NCI-H345 treated with DMSO at 0.1 percent for 48 hours (cell line): ENCODE data around the gene KRT12.

ENCODE experiments used
- DNase-seq: peaks from one replicate; lab custom pipeline; 2025; ENCODE audit not compliant: unreplicated experiment; lab: John Stamatoyannopoulos, UW

The KRT12 gene

DNA sequence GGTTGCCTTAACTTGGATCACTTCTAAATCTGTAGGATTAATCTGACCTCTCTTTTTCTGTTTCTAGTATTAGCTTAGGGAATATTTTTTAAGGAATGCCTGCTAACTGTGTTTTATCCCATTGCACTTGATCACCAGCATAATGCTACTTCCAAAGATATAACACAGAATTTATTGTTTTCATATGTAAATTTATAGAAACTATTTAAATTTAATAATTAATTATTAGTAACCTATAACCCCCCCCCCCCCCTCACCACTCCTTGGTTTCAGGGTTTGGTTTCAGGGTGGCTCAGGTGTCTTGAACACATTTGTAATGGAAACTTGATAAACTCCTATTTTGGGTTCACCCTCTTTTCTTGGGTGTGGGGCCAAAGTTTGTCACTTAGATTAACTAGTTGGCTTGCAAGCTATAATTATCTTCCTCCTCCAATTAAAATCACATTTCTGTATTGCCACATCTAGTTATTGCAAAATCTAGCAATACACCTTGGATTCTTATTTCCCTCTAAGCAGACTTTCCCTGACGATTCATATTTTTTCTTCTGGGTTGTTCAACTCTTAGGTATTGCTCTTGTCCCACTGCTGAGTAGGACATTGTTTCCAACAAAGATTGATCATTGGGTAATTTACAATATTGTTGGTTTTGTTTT, 18.3 kb downstream of the KRT12 start:
- DNase-seq = no peak

DNA sequence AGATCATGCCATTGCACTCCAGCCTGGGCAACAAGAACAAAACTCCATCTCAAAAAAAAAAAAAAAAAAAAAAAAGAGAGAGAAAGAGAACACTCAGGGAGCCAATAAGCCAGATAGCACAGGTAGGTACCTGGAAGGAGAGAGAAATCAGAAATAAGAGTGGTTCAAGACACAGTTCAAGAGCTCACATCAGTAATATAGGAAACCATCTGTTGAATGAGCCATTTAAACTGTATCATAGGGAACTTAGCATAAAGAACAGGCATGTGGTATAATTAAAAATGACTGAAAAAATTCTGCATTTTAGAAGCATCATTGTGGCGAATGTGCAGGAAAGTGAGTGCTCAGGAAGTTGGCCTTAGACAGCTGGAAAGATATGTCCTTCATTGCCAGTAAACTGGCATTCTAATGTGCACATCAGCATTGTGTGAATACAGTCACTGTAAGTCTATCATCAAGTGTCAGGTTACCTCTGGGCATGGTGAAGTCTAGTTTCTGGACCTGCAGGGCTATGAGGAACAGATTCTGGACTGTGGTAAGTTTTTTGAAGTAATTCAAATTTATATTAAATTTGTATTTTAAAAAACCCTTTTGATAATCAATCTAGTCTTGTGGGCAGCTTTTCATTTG, 20.4 kb downstream of the KRT12 start:
- DNase-seq = no peak

- no peak for DNase-seq
These were observed 22.3 kb downstream of the KRT12 start for GRCh38 chr17:40844671-40845107.

DNA sequence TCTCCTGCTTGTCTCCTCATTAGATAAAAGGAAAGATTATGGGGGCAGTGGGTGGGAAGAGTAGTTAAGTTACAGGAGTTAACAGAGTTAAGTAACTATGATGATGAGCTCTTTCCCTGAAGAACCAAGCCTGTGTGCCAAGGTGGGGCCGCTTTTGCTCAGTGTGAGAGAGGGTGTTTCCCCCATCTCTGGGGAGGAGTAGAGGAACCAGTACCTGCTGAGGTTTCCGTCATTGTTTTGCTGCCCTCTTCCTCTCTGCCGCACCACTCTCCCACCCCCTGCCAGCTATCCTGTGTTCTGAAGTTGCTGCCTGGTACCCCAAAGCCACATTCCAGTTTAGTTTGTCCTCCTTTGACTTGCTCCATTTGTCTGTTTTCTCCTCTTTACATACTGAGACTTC, 23.8 kb downstream of the KRT12 start:
- no peak for DNase-seq

- no peak for DNase-seq
These were observed 25.8 kb downstream of the KRT12 start for GRCh38 chr17:40841246-40841645.

DNA sequence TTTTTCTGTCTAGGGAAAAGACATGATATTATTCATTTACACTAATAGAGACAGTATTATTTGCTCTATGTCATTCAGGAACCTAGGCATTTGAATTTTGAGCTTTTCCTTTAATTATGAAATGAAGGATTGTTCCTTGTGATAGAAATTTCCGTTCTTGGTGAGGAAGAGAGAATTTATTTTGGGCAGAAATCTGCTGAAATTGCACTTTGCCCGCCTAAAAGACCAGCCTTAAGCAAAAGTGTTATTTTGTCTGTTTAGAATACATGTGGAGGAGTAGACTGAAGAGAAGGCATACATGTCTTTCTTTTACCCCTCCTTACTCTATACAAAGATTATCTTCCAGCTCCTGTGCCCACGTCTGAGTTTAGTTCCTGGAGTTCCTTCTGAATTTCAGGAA, 27.8 kb downstream of the KRT12 start:
- no peak for DNase-seq

GRCh38 chr17:40836020-40836419, 31.0 kb downstream of the KRT12 start:
- DNase-seq = no peak

DNA sequence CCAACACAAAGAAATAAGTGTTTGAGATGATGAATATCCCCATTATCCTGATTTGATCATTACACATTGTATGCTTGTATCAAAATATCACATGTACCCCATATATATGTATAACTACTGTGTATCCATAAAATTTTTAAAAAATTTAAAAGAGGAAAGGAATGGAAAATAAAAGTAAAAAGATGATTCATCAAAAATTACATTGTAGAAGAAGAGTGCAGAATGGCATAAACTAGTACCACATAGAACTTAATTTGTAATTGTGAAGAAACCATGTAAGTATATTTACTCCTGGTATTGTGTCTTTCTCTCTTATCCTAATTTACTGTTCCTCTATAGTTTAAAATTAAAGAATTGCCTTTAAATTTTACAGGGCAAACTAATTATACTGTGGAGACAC, 33.1 kb downstream of the KRT12 start:
- no peak for DNase-seq

DNA sequence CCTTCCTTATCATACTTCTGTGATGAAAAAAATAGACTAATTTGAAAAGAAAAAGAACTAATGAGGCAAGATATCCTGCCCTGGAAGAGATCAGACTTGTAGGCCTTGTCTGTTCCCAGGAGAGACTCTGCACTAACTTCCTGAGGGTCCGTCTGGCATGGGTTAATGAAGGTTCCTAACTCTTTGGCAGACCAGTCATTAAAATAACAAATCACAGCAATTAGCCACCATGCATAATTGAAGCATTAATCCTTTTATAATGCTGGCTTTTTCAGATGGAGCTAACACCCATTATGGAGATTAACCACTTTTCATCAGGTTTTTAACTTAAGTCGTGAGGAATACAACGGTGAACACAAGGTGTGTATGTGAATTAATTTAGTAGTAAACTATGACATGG, 34.2 kb downstream of the KRT12 start:
- no peak for DNase-seq

GRCh38 chr17:40830085-40830776, 36.8 kb downstream of the KRT12 start:
- DNase-seq = no peak

GRCh38 chr17:40828454-40829044, 38.5 kb downstream of the KRT12 start:
- DNase-seq = no peak

DNA sequence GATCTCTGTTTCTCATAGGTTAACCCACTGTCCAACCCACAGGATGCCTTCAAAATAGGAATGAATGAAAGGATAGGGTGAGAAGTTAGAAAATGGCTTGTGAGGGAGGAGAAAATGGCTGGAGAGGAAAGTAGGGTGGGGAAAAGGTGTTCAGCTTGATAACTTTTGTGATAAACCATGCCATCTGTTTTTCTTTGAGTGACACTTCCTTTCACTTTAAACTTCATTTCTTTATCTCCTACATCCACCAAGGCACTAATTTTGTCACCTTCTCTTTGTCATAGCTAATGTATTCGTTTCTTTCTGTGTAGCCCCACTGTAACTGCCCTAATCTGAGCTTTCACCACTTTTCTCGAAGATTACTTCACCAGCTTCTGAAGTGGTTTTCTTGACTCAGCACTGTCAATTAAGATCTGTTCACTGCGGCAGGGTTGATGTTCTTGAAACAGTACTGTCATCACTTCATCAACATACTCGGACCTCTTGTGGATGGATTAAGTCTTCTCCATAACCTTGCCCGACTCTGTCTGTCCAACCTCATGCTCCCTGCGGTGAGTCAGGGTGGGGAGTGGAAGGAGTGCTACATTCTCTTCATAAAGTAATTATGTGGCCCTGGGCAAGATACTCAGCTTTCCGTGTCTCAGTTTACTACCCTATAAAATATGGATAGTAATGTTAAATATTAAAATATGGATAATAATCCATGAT, 39.1 kb downstream of the KRT12 start:
- DNase-seq = no peak

DNA sequence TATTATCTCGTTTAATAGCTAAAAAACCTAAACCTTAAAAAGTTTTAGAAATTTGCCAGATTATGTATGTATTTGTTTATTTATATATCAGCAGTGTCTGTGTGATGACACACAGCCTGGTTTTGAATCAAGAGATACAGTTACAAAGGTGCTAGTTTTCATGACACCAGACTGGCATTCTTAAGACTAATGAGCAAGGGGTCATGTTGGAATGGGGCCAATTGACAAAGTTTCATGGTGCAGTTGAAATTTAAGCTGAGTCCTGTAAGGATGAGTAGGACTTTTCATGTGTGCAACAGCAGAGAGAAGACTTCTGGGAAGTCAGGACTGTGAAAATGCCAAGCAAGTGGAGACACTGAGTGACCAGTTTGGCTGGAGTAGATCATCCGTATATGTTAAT, 41.4 kb downstream of the KRT12 start:
- no peak for DNase-seq

GRCh38 chr17:40824015-40824832, 42.8 kb downstream of the KRT12 start:
- no peak for DNase-seq

DNA sequence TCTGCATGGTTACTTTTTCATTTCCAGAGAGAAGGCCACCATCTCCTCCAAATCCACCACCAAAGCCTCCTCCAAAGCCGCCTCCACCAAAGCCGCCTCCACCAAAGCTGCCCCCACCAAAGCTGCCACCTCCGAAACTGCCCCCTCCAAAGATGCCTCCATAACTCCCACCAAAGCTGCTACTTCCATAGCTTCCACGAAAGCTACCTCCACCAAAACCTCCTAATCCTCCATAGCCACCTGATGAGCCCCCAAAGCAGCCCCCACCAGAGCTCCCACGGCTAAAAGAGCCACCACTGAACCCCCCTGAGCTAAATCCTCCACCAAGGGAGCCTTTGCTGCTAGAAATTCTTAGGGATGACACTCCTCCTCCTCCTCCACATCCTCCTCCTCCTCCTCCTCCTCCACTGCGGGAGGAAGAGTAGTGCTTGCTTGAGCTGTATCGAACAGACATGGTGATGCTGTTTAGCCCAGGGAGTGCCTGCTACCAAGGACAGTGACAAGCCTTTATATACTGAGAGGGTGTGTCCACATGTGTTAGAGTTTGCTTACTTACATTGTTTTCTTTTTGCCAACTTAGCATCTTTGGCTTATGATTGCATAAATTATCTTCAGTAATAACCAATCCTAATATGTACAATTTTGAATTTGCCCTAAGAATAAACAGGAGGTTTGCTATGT, 44.8 kb downstream of the KRT12 start, which contains the start of gene KRT10:
Gene KRT10, minus strand, starts transcription at position 483 of the 681 bp plus-strand sequence. Its CDS starts 29 bp downstream, at position 454.
- no peak for DNase-seq

- DNase-seq = no peak
These were observed 45.5 kb downstream of the KRT12 start for GRCh38 chr17:40821536-40821935.

DNA sequence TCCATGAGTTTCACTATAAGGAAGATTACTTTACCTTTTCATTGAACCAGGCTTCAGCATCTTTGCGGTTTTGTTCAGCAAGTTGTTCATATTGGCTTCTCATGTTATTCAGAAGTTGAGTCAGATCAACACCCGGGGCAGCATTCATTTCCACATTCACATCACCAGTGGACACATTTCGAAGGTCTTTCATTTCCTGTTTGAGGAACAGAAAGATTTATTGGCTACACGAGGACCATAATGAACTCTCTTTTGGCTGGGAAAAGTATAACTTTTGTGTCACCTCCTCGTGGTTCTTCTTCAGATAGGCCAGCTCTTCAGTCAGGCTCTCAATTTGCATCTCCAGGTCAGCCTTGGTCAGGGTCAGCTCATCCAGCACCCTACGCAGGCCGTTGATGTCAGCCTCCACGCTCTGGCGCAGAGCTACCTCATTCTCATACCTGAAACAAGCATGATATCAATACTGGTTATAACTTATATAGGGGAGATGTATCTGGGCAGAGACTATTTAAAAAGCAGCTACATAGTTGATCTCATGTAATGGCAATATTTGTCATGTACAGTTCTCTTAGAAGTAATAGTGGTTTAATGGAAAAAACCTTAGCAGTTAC, 46.7 kb downstream of the KRT12 start:
- DNase-seq = no peak

DNA sequence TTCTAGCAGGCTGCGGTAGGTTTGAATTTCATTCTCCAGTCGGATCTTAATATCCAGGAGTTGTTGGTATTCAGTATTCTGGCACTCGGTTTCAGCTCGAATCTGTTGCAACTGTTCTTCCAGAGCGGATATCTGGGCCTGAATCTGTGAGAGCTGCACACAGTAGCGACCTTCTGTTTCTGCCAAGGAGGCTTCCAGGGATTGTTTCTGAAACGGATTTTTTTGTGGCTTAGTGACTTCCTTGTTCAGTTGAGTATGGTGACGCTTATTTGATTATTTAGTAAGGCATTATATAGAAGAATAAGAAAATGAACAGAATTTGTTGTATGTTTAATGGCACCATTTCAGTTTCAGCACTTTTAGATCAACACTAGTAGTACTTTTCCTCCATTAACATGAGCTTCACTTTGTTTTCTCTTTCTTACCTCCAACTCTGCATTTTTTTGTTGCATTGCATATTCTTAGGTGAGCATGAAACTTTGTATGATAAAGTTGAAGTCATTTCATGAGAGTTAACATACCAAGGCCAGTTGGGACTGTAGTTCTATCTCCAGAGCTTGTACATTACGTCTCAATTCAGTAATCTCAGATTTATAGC, 47.4 kb downstream of the KRT12 start:
- no peak for DNase-seq
